GM12864 (cell line): Measurements from ENCODE around the gene VAT1.
"Not testable (repeated sequence)": the region's sequence is repeated elsewhere in the genome, so short reads cannot be mapped to it uniquely, and the experiment has no call there.

ENCODE experiments used
- DNase-seq: peaks from one replicate; pipeline ENCODE4 v3.0.0-alpha.2; 2011; ENCODE audit warnings: low read depth
- H3K4me3 ChIP-seq: 2 replicates; pipeline ENCODE4 v1.5.1; 2011; ENCODE audit warnings: mild to moderate bottlenecking, low read depth, low read length, control low read depth
- CTCF ChIP-seq: IDR thresholded peaks from 2 replicates; pipeline ENCODE4 v1.5.1; 2011; ENCODE audit warnings: low read depth, mild to moderate bottlenecking, moderate library complexity, low read length, control low read depth, inconsistent platforms; ENCODE audit errors: missing control alignments

The VAT1 gene

GRCh38 chr17:42979511-42980273, 42.5 kb downstream of the VAT1 start, which contains the start of gene PTGES3L:
Gene PTGES3L, minus strand, starts transcription at chr17:42980080. Its CDS starts 27 bp downstream, at chr17:42980053.
- TF ChIP-seq CTCF = no peak
- DNase-seq = no peak
- peak within 1 kb of the TSS; percentile 88 for H3K4me3 ChIP-seq

- H3K4me3 ChIP-seq = not testable (repeated sequence)
Observed at GRCh38 chr17:42975701-42976100, 46.5 kb downstream of the VAT1 start.

GRCh38 chr17:42975265-42975664, 46.9 kb downstream of the VAT1 start:
- no peak overlapping the region for H3K4me3 ChIP-seq
- TF ChIP-seq CTCF = no peak
- DNase-seq = no peak

More at GRCh38 chr17:42975701-42976100, 46.5 kb downstream of the VAT1 start:
- DNase-seq = not testable (repeated sequence)

GRCh38 chr17:42973323-42973722, 48.9 kb downstream of the VAT1 start:
- H3K4me3 ChIP-seq, DNase-seq: not testable (repeated sequence)

GRCh38 chr17:42971589-42971988, 50.6 kb downstream of the VAT1 start:
- no peak overlapping the region for H3K4me3 ChIP-seq
- no peak for DNase-seq
- TF ChIP-seq CTCF = no peak

- no peak for TF ChIP-seq CTCF
- H3K4me3 ChIP-seq = no peak overlapping the region
- no peak for DNase-seq
Observed at GRCh38 chr17:42969001-42969581, 53.1 kb downstream of the VAT1 start.

- no peak for DNase-seq
- TF ChIP-seq CTCF = no peak
- H3K4me3 ChIP-seq = no peak overlapping the region
Observed at GRCh38 chr17:42967925-42968324, 54.3 kb downstream of the VAT1 start.
